Fibroblast of pulmonary artery (primary cell): ENCODE results near the gene SMPD2.

Source experiments
- DNase-seq: peaks from one replicate; pipeline ENCODE4 v3.0.0-alpha.2; 2010; ENCODE audit warnings: low read depth
- H3K4me3 ChIP-seq: replicated peaks from 2 replicates; pipeline ENCODE4 v1.5.1; 2011; ENCODE audit warnings: low read depth, mild to moderate bottlenecking, control low read depth, low read length, moderate library complexity
- CTCF ChIP-seq: IDR thresholded peaks from 2 replicates; pipeline ENCODE4 v1.5.1; 2011; ENCODE audit warnings: mild to moderate bottlenecking, control low read depth, low read length, inconsistent platforms; ENCODE audit errors: missing control alignments

SMPD2 gene

GRCh38 chr6:109467696-109468095 is 27.2 kb downstream of the SMPD2 start:
- no peak overlapping the region for H3K4me3 ChIP-seq
- DNase-seq: no peak
- TF ChIP-seq CTCF: no peak

- no peak overlapping the region for H3K4me3 ChIP-seq
- DNase-seq: no peak
- no peak for TF ChIP-seq CTCF
Measured at GRCh38 chr6:109469591-109470189, 29.2 kb downstream of the SMPD2 start.

- TF ChIP-seq CTCF: no peak
- no peak for DNase-seq
Measured at GRCh38 chr6:109471105-109471810, 30.7 kb downstream of the SMPD2 start.

GRCh38 chr6:109472132-109472995 is 31.8 kb downstream of the SMPD2 start:
- no peak for TF ChIP-seq CTCF
- H3K4me3 ChIP-seq: no peak overlapping the region
- no peak for DNase-seq

More at GRCh38 chr6:109471105-109471810, 30.7 kb downstream of the SMPD2 start:
- H3K4me3 ChIP-seq: no peak overlapping the region

GRCh38 chr6:109473120-109473519 is 32.6 kb downstream of the SMPD2 start:
- TF ChIP-seq CTCF: no peak
- no peak overlapping the region for H3K4me3 ChIP-seq
- no peak for DNase-seq

- no peak for TF ChIP-seq CTCF
- H3K4me3 ChIP-seq: no peak overlapping the region
- no peak for DNase-seq
Measured at GRCh38 chr6:109474995-109475394, 34.5 kb downstream of the SMPD2 start.
